GM15510 (cell line): Measurements from ENCODE around the gene SPAG9.

Source experiments
- POLR2A ChIP-seq: IDR thresholded peaks from 3 replicates; pipeline ENCODE4 v1.6.1; 2011; ENCODE audit warnings: borderline replicate concordance; ENCODE audit not compliant: insufficient read length; ENCODE audit errors: extremely low read depth

Gene SPAG9

DNA sequence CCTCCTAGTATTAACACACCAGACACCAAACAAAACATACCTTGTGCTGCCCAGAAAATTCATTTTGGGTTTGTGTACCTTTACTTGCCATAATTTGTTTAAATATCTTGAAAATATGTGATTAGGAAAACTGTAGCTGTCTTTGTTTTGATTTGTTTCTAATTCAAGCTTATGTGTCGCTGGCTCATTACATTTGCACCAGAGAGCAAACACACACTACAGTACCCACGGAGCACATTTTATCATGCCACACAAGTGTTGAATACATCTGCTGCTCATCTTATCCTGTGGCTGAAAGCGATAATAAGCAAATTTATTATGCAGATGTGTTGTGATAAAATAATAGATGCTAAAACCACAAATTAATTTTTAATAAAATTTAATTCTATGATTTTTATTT lies 63.1 kb downstream of the SPAG9 start:
- no peak for TF ChIP-seq POLR2A

- TF ChIP-seq POLR2A: no peak
These were observed 63.7 kb downstream of the SPAG9 start for GRCh38 chr17:51056813-51057510.

DNA sequence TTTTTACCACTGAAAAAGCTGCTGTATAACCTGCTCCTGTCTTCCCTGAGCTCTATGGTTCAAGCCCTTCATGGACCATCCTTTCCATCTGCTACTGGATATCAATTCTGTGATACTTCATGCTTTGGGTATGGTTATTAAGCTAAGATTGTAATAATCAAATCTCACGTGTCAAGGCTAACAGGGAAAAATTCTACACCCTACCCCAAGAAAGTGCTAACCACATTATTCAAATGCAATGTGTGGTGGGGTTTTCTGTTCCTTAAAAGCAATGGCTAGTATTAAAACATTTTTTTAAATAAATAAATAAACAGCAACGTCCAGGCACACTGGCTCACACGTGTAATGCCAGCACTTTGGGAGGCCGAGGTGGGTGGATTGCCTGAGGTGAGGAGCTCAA lies 65.9 kb downstream of the SPAG9 start:
- no peak for TF ChIP-seq POLR2A

- TF ChIP-seq POLR2A: no peak
These were observed 68.4 kb downstream of the SPAG9 start for GRCh38 chr17:51052235-51052634.

DNA sequence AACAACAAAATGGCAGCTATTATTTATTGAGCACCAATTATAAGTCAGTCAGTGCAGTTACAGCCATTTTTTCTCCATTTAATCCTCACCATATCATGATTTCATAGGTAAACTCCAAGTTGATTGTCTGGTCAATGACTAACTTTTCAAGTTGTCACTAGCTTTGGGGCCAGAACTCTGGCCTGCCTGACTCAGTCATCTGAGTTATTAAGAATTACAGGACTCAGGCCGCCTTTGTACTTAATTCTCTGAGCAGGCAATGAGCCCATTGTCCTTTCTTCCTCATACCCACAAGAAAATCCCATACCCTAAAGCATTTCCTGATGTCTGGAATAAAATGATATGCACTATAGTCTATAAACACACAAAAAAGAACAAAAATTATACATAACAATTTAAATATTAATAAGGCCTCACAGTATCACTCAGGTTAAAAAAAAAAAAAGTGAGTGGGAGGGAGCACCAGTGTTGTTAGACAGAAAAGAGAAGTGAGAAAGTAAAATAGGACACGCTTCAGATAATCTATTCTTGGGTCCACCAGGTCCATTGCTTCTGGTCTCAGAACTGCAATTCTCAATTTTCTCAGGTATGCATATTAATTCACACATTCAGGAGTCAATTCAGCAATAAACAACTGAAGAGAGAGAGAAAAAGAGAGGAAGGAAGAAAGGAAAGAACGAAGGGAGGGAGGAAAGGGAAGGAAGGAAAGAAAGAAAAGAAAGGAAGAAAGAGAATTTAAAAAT lies 70.2 kb downstream of the SPAG9 start:
- TF ChIP-seq POLR2A: no peak

DNA sequence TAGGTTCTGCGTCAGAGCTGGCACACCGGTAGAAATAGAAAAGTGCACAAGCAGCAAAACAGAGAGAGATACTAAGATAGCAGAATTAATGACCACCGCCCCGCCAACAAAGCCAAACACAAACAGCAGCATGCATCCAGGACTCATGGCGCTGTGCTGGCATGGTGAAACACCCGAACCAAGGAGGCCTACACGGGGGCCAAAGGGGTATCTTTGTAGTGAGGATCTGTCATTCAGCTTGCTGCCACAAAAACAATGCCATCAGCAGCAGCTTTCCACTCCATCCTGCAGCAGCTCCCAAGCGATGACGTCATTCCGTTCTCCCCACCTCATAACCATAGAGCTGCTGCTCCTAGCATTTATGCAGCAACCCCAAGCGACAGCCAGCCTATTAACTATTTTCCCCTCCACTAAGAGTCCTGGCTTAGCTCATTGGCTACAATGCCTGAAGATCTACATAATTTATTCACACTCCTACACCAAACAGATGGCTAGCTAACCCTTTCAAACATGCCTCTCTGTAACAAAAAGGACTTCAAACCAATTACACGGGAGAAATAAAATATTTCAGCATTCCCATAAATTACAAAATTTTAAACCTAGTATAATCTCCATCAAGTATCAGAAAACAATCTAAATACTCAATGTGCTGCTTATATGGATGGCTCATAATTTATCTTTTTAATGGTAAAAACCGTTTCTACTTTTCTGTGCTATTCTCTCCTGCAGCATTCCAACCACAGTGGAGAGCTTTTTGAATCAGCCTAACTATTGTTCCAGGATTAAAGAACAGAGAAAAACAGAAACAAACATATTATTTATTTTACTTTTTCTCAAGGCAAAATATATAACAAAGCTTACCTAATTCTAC lies 73.9 kb downstream of the SPAG9 start:
- no peak for TF ChIP-seq POLR2A

DNA sequence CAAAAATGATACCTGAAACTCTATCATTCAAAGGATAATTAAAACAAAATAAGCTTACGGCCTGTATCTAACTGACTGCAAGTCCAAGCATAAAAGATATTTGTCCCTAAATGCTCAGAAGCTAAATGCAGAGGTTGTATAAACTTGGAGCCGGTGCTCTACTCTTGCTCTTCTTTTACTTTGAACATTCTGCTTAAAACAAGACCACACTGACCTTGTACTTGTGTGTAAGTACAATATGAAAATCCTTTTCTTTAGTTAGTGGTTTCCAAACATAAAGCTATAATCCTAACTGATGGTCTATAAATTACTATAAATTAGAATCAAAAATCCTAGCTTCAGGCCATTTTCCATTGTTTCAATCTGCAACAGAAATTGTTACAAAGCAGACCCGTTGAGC lies 74.6 kb downstream of the SPAG9 start:
- TF ChIP-seq POLR2A: no peak

- no peak for TF ChIP-seq POLR2A
These were observed 75.0 kb downstream of the SPAG9 start for GRCh38 chr17:51045621-51046020.

GRCh38 chr17:51044976-51045375 lies 75.7 kb downstream of the SPAG9 start:
- no peak for TF ChIP-seq POLR2A

DNA sequence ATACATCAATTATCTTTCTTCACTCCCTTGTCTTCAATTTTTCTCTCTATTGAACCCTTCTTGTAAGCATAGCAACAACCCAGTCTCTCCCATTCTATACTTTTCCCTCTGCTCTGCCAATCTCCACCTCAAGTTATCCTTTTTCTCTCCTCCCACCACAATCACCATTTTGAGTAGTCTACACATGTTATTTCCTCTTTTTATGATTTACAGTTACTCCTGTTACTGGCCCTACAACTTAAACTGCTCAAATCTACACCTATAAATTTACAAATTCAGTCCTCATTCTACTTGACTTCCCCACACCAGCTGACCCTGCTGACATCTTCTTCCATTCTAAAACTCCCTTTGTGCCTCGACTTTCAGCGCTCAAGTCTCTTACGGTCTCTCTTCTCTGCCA lies 84.6 kb downstream of the SPAG9 start:
- TF ChIP-seq POLR2A: no peak

- TF ChIP-seq POLR2A: no peak
These were observed 85.2 kb downstream of the SPAG9 start for GRCh38 chr17:51035431-51035830.

DNA sequence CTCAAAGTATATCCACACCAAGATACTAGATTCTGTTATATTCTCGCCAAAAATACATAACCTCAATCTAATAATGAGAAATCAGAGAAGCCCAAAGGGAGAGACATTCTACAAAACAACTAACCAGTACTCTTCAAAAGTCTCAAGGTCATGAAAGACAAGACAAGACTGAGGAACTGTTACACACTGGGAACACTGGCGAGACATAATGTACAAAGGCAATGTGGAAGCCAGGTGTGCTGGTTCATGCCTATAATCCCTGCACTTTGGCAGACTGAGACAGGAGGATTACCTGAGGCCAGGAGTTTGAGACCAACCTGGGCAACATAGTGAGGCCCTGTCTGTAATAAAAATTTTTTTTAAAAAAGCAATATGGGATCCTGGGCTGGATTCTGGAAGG lies 85.9 kb downstream of the SPAG9 start:
- TF ChIP-seq POLR2A: no peak

GRCh38 chr17:51032850-51033249 lies 87.8 kb downstream of the SPAG9 start:
- no peak for TF ChIP-seq POLR2A

DNA sequence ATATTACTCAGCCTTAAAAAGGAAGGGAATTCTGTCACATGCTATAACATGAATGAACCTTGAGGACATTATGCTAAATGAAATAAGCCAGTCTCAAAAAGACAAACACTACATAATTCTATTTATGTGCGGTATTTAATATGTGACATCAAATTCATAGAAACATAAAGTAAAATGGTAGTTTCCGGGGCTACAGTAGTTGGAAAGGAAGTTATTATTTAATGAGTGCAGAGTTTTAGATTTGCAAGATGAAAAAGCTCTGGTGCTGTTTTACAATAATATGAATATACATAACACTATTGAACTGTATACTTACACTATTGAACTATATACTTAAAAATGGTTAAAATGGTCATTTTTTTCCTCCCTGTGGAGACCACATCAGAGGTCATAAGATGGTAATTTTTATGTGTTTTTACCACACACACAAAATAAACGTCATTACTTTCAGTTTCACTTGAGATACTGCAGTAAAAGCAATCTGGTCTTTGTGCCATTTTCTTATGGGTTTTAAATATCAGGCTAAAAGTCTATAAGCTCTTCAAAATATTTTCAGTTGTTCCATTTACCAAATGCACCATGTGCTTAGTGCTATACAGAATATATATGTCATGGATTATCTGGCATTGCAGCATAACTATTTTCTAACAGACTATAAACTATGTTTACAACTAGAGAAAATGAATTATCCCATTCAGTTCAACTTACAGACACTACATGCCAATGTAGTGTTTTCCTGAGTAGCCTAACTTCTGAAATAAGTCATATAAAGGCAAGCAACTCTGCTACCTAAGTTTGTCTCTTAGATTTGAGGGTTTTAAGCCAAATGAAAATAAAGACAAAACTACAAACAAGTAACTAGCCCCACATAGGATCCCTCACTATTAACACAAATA lies 90.9 kb downstream of the SPAG9 start:
- no peak for TF ChIP-seq POLR2A
